NCI-H2081 (cell line): ENCODE results near the gene SERP2.

Experiments used
- DNase-seq, 2 experiments: peaks; one replicate each; lab custom pipeline; 2025; lab: John Stamatoyannopoulos, UW

Gene SERP2

DNA sequence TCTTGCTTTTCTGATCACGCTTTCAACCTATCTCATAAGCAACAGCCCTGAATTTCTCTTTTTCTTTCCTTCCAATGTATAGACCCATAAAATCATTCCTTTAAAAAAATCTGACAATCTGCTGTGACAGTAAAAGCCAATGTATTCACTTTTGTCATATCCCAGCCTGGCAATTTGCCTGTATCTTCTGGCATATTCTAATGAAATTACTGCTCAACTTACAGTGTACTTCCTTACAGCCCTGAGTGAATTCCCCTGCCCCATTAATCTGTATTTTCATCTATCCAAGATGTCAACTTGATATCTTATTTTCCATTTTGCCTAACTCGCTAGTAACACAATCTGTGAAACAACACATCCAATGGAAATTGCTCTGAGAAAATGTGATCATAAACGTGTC, 18.0 kb upstream of the SERP2 start:
- no peak for DNase-seq

DNA sequence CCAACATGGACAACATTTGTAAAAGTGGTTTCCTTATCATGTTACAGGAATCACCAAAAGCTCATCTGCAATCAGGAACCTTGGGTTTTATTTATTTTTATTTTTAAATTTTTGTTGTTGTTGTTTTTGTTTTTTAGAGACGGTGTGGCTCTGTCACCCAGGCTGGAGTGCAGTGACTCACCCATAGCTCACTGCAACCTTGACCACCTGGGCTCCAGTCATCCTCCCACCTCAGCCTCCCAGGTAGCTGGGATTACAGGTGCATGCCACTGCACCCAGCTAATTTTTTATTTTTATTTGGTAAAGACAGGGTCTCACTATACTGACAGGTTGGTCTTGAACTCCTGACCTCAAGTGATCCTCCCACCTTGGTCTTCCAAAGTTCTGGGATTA, 13.6 kb upstream of the SERP2 start:
- DNase-seq: no peak

DNA sequence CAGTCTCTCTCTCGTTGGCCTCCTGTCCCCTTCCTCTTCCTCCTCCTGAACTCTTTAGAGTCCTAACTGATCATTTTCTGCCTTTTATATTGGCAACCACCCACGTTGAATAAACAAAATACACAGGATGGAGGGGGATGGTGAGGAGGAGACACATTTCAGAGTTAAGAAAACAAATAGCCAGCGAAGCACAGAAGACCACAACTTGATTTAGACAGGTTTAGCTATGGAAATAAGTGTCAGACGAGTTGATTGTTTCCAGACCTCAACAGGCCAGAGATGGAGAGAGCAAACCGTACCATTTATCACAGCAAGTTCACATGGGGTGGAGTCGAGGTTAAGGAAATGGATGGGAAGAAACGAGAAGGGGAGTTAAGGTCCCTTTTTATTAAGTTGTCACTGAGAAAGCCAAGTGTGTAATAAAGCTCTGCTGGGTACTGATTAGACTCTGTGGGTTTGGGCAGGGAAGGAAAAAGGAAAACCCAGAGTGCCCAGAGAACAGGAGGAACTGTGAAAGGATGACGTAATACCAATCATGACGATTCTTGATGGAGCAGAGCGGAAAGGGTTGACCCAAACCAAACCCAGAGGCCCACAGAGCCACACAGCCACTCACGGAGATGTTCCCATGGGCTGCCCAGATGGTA, 11.1 kb upstream of the SERP2 start:
- DNase-seq: no peak

DNA sequence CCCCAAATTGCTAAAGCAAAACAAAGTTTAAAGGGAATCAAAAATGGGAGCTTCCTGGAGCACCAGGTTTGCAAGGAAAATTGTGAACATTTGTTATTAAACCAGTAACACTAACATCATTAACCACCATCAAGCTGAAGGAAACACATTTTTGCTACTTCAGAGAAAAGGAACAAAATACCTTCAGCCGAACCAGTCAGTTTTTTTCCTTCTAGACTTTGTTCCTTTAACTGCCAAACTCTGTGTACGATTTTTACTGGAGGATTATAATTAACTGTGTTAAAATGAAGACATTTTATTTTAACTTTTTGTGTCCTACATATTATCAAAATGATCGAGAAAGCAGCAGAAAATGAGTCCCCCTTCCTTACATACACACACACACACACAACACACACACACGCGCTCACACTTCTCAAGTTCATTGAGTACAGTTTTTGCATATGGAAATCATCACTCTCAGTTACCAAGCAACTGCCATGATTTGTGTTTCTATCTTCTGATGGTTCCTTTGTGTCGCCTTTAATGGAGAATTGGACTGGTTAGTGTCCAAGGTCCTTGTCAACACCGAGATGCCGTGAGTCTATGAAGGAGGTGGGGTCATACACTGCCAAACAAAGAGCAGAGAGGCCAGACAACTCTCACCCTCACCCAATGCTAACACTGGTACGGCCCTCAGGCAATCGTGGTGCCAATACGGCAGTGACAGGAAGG, 9.8 kb upstream of the SERP2 start:
- DNase-seq: no peak

DNA sequence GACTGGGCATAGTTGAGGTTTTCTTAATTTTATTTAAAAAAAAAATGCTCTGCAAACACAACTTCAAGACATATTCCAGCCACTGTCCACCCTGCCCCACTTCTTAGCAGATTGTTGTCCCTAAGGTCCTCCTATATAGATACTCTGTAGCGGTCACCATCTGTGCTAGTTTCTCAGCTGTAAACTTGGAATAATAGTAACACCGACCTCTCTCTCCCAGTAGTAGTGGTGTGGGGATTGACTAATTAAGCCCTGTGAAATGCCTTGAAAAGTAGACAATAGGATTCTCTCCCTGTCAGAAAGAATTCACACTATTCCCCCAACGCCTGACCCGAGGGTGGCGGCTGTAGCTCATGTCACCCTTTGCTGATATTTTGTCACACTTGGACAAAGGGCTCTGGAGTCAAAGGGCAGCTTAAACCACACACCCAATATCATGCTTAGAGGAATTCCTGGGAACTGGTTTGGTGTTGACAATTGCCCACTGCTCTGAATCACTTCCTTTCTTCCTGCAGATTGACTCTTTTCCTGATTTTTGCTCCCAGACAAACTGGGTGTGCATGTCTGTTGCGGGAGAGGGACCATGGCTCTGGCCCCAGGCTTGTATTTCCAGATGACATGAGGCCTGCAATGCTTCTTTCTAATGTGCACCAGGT, 9.2 kb upstream of the SERP2 start:
- no peak for DNase-seq

DNA sequence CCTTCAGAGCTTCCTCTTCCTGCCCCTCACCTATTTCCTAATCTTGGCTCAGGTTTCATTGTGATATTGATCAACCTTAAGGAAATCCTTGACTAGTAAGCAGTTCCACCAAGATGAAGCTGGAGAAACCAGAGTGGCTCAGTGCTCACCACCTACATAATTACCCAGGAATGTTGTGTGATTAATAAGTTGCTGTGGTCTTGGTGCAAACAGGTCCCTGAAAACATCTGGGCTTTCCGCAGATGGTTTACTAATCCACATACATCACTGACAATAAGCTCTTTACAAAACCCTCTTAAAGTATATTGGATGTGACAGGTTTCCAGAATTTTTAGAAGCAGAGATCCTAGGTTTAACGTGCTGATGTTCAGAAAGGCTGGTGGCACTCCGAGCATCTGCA, 8.6 kb upstream of the SERP2 start:
- no peak for DNase-seq

DNA sequence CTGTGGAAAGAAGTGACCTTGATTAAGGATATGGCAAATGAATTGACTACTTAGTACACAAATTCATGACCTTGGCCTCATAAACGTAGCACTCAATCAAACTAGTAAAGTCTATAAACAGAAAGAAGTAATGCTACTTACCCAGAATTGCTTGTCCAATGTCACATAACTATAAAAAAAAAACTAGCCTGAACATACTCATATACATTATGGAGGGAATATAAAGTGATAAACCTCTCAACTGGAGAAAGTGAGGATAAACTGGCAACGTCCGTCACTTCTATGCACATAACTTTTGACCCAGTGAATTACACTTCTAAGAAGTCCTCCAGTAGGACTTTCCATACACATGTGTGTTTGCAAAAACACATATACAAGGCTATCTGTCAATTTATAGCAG, 7.7 kb upstream of the SERP2 start:
- no peak for DNase-seq

DNA sequence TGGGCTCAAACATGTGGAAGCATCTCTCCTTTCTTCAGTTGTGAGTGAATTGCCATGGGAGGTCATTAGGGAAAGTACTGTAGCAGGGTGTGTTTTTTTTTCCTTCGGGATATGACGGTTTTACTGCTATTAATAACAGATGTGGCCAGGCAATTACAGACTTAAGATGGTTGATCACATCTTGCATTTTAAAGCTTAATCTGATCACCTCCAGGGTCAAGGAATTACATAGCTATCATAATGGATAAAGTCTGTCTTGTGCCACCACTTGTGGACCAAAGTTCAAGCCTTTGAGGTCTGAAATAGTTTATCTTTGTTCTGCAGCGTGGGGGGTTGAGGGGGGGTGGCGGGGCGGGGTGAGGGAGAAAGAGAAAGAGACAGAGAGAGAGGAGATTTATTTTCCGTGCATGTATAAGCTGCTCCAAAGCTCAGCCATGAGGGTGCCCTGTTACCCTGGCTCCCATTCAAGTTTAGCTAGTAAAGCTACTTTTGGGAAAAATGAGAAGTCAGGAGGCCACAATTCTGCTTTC, 5.5 kb upstream of the SERP2 start:
- no peak for DNase-seq

DNA sequence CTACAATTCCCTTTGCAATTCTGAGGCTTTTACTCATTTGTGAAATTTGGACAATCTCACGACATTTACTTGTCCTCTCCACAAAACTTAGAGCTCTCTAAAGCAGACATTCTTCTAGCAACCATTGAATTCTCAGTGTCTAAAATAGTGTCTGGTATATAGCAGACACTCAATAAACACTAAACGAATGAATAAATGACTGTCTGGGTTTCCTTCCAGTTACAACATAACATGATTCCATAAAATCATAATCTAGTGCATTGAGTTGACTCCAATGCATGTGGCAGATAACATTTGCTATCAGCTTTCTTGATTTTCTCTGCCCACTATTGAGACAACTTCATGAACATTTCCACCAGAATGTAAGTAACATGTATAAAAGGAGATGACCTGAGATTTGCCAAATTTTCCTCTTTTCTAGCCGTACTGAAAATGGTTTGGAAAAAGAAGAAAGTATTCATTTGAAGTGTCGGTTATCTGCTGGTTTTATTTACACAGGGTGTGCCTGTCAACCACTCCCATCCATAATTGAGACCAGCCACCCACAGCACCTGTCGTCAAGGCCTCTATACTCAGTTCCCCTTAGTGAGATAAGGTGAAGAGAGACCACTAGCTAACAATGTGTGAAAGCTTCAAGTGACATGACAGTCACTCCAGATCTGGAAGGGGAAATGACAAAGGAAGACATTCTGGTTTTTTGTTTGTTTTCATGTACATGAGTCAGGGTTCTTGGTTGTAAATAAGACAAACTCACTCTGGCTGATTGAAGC, 4.8 kb upstream of the SERP2 start:
- DNase-seq: no peak

DNA sequence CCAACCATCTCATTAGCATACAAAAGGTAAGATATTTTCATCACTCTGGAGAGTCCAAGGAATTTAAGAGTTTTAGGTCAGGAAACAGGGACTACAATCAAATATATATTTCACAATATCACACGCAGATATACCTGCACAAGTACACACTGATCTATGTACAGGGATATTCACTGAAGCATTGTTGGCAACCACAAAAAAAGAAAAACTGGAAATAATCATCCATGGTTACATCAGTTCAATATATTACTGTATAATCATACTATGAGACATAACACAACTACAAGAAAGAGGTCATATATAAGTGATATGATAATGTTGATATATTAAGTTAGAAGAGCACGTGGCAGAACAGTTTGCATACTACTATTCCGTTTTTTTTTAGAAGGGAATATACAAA, 2.2 kb upstream of the SERP2 start:
- DNase-seq: no peak

DNA sequence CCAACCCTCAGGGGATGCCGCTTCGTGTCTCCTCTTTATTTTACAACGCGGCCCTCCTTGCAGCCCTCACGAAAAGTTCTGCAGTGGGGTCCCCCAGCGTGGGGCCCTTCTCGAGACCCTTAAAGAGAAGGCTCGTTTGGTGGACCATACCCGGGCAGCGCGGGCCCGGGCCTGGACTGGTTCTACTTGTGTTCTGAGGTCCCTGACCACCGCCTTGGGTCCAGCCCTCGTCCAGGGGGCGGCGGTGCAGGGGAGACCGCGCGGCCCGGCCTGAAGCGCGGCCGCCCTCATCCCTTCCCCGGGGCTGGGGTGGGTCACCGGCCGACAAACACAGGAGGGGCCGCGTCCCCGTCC, 400 bp upstream of the SERP2 start:
- no peak for DNase-seq

DNA sequence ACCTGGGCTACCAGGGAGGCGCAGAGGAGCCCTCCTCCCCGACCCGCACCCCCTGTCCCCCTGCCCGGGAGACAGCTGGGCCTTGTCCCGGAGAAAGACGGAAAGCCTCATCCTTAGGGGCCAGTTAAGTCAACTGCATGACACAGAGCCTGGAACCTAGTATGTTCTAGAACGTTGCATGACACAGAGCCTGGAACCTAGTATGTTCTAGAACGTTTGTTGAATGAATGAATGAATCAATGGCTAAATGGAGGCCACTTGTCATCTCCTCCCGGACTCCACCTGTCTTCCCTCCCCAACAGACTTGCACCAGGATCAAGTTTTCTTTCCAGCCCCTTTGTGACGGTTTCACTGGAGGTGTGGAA, 706 bp downstream of the SERP2 start:
- DNase-seq: no peak

DNA sequence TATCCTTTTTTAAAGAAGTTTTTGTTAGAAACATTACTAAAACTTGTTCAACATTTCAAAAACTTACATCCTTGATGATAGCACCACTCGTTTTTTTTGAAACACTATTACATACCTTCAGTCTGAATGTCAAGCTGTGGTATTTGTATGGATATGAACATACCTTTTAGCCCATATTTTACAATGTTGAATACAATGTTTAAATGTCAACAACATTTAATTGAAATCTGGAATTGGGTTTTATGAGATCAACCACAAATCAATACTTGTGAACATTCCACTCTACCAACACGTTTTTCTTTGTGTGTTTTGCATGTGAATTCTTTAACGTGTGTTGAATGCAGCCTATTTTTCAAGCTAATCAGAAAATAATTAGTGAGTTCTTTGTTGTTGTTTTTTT, 4.7 kb downstream of the SERP2 start:
- DNase-seq: no peak

DNA sequence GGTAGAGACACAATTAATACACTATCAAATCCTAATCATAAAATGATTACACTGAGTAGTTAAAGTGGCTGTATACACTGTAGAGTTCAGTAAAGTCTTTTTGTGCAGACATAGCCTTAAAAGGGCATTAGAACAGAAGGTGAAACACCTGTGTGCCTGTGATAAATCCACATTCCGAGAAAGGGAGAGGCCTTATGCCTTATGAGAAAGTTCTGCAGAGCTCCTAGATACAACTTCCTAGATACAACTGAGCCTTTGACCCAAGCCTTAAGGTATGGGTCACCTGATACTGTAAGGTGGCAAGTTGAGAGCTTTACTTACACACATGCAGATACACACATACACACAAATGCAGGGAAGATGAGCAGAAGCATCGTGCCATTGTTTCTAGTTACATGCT, 6.3 kb downstream of the SERP2 start:
- DNase-seq: no peak

DNA sequence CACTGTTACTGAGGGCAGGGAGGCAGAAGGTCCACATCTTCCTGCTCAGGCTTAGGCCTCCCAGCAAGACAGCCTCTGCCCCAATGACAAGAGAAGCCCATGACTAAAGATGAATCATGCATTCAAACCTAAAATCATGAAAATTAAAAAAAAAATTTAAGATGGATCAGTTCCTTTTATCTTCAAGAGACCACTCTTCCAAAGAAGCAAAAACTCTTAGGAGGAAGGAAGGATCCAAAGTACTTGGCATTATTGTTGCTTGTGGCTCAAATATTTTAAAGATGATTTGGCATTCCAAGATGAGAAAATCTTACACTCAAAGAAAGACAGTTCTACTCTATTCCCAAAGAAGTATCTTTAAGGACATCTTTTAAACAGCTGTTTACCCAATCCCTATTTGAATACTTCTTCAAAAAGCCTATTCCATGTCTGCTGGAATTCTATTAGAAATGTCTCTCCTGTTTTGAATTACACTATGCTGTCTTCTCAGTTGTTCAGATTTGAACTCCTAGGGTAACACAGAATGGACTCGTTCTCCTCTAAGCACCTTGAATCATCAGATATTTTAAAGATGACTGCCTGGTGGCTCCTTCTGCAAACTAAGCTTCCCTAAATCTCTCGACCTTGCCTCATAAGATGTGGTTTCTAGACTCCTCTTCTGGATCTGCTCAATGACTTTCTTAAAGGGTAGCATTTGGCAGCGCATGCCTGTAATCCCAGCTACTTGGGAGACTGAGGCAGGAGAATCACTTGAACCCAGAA, 7.0 kb downstream of the SERP2 start:
- no peak for DNase-seq

DNA sequence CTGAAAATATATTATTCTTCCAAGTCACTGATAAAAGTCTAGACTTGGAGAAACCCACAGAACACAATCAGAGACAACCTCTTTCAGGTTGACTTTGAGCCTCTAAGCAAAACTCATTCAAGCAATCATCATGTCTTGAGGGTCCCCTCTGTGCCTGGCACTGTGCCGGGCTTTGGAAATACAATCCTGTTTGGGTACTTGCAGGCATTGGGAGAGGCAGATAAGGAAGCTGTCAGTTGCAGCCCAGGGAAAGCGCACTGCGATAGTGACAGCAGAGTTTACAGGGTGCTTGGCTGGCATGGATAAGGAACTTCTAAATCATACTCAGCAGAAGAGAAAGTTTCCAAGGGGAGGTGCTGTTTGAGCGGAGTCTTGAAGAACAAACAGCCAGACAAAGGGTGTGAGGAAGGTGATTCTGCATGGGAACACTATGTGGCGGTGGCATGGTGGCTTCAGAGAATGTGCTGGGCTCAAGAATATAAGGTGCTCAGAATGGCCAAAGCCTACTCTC, 9.1 kb downstream of the SERP2 start:
- no peak for DNase-seq

DNA sequence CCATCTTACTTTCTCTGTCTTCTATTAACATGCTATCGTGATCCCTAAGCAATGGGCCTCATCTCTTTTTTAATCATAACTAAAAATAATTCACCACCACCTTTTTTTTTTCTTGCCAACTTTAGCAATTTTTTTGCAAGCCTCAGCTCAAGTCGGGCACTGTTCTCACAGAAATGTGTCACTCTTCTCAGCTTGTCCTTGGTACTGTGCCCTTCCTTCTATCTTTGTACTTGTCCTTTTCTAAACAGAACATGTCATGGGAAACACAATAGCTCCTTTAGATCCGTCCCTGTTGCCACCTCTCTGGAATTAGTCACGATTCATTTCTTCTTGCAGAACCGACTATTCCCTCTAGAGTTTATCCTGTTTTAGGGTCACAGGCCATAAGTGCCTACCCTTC, 10.3 kb downstream of the SERP2 start:
- DNase-seq: no peak

DNA sequence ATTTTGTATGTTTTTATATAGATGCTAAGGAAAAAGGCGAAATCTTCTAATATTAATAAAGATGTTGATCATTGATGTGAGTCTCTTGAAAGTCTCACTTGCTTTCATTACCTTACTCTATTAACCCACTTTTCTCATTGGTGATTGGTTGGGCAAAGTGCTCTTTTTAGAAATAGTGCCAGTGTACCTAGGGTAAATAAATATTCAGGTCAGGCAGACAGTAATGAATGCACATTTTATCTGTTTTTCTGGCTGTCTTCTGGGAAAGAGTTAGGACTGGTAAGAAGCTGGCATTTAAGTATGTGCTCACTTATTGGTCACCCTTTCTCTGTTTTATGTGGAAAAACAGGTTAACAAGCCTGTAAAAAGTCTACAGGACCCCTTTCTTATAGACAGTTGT, 11.2 kb downstream of the SERP2 start:
- DNase-seq: no peak

DNA sequence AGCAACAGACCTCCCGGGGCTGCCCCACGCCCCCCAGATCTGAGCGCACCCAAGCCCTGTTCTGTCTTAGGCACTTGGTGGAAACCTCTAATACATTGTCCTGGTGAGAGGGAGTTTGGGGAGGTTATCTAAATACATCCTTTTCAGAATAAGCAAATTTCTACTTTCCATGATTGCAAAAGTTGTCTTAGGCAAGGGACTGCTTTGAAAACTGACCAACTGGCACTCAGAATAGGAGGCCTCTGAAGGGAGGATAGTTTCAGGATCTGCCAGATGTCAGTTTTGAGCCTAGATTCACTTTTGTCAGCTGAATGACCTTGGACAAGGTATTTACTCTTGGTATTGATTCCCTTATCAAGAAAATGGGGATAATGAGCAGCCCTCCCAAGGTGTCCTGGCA, 11.8 kb downstream of the SERP2 start:
- DNase-seq: no peak

DNA sequence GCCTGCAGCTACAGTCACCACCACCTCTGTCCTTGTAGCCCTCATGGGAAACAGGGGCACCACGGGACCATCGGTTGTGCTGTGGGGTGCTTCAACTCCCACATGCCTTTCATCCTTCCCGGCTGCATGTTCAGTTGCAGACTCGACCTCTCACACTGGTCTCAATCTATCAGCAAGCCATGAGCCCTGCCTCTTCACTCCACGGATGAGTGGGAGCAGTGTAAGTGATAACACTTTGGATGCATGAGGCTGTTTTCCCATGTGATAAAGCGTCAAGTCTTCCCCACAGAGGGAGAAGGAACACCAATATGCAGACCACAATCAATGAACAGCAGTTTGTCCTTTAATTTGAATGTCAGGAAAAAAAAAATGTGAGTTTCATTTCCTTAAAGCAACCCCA, 12.2 kb downstream of the SERP2 start:
- DNase-seq: no peak

DNA sequence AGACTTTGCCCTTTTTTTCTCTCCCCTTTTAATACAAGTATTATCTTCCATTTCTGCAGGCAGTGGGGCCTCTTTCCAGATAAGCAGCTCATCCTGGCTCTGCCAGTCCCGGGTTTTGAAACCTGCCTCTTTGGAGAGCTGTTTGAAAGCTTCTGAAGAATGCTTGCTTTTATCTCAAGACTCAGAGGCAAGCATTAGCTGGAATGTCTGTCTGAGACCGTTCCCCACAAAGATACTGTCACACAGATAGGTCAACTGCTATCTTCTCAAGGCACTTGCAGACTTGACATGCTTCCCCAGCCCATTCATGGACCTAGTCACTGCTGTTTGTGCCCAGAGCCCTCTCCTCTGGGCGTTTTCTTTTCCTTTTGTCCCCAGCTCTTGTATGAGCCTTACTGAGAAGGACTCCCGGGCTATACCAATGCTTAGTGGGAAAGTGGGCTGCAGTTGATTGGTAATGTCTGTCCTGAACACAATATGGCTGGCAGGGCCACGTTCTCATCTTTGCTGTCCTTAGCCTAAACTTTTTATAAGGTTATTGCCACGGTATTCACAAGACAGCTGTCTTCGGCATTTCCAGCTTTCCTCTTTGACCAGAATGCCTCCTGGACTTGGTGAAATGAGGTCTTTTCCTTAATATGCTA, 13.4 kb downstream of the SERP2 start:
- no peak for DNase-seq
